ENCODE data around the gene ROR1.

ROR1 gene

DNA sequence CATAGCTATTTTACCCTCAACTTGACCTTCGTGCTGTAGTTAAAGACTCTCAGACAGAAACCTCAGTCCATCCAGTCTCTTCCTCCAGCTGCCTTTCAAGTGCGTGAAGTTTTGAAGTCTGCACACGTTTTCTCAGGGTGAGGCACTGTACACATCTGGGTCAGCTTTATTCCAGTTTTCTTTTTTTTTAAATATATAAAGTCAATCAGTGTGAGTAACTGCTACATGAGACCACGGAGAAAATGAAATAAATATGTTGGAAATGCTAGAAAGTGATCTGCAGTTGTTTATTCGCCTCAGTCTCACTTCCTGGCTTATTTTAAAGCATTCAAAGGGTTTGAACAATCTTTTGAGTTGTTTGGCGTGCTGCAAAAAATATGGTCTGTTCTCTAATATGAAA is 135.7 kb downstream of the ROR1 start:
- H3K36me3 ChIP-seq (ENCODE audit: control insufficient read depth, insufficient read depth, low read length): no peaks in the 10 kb centered on the region
- no peak overlapping the region for H3K4me2 ChIP-seq (ENCODE audit: low read length)
- no peaks in the 10 kb centered on the region for H3K9me3 ChIP-seq (ENCODE audit: control insufficient read depth, low read length)
- no peaks in the 10 kb centered on the region for H3K79me2 ChIP-seq
- TF ChIP-seq, protein P1, sequence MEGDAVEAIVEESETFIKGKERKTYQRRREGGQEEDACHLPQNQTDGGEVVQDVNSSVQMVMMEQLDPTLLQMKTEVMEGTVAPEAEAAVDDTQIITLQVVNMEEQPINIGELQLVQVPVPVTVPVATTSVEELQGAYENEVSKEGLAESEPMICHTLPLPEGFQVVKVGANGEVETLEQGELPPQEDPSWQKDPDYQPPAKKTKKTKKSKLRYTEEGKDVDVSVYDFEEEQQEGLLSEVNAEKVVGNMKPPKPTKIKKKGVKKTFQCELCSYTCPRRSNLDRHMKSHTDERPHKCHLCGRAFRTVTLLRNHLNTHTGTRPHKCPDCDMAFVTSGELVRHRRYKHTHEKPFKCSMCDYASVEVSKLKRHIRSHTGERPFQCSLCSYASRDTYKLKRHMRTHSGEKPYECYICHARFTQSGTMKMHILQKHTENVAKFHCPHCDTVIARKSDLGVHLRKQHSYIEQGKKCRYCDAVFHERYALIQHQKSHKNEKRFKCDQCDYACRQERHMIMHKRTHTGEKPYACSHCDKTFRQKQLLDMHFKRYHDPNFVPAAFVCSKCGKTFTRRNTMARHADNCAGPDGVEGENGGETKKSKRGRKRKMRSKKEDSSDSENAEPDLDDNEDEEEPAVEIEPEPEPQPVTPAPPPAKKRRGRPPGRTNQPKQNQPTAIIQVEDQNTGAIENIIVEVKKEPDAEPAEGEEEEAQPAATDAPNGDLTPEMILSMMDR (IDR thresholded peaks at IDR 0.05): no peak
- H3K27ac ChIP-seq: no peak overlapping the region
- H3K4me1 ChIP-seq: peaks cover 22% of the 10 kb centered on the region
- no peak overlapping the region for H3K4me3 ChIP-seq (ENCODE audit: low read depth, low read length)
- H3K27me3 ChIP-seq (ENCODE audit: control insufficient read depth, insufficient read depth, low read length): no peaks in the 10 kb centered on the region
- no peak overlapping the region for H3K9ac ChIP-seq
- no peak overlapping the region for H2AFZ ChIP-seq

GRCh38 chr1:63911049-63911448 is 137.2 kb downstream of the ROR1 start:
- TF ChIP-seq, protein P1 (IDR thresholded peaks at IDR 0.05): no peak
- no peak overlapping the region for H3K9ac ChIP-seq
- no peak overlapping the region for H2AFZ ChIP-seq
- H3K27me3 ChIP-seq (ENCODE audit: control insufficient read depth, insufficient read depth, low read length): no peaks in the 10 kb centered on the region
- peaks cover 20% of the 10 kb centered on the region for H3K4me1 ChIP-seq
- H3K9me3 ChIP-seq (ENCODE audit: control insufficient read depth, low read length): no peaks in the 10 kb centered on the region
- H3K27ac ChIP-seq: no peak overlapping the region
- H3K79me2 ChIP-seq: peaks cover 2% of the 10 kb centered on the region
- H3K4me3 ChIP-seq (ENCODE audit: low read depth, low read length): no peak overlapping the region
- H3K36me3 ChIP-seq (ENCODE audit: control insufficient read depth, insufficient read depth, low read length): no peaks in the 10 kb centered on the region
- no peak overlapping the region for H3K4me2 ChIP-seq (ENCODE audit: low read length)

DNA sequence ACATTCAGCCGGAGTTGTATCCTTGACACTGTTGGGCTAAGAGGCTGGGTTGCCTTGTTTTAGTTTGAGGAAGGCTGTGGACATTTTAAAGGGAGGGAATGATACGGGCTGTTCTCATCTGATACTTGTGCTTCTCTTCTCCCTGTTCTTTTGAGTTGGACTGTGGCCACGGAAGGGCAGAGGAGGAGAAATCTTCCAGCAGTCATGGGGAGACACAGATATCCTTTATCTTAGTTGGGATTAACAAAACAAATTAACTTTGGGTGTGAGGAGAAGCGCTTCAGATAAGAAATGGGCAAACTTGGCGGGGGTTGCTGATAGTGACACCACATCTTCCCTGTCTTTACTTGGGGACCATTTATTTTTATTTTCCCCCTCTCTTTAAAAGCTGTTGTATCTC is 138.8 kb downstream of the ROR1 start:
- no peak overlapping the region for H3K9ac ChIP-seq
- no peak overlapping the region for H2AFZ ChIP-seq
- peak overlapping the region; percentile 11 for H3K27ac ChIP-seq
- H3K4me1 ChIP-seq: peaks cover 19% of the 10 kb centered on the region
- peak overlapping the region; percentile 14 for H3K4me2 ChIP-seq (ENCODE audit: low read length)
- no peaks in the 10 kb centered on the region for H3K36me3 ChIP-seq (ENCODE audit: control insufficient read depth, insufficient read depth, low read length)
- H3K4me3 ChIP-seq (ENCODE audit: low read depth, low read length): no peak overlapping the region
- H3K79me2 ChIP-seq: peaks cover 2% of the 10 kb centered on the region
- no peaks in the 10 kb centered on the region for H3K9me3 ChIP-seq (ENCODE audit: control insufficient read depth, low read length)
- no peaks in the 10 kb centered on the region for H3K27me3 ChIP-seq (ENCODE audit: control insufficient read depth, insufficient read depth, low read length)
- TF ChIP-seq, protein P1 (IDR thresholded peaks at IDR 0.05): no peak

GRCh38 chr1:63913533-63913932 is 139.7 kb downstream of the ROR1 start:
- Histone ChIP-seq H3K4me1 (peaks cover 19% of the 10 kb centered on the region), H3K27ac (no peak overlapping the region), H3K27me3 (ENCODE audit: control insufficient read depth, insufficient read depth, low read length) (no peaks in the 10 kb centered on the region), H3K9me3 (ENCODE audit: control insufficient read depth, low read length) (no peaks in the 10 kb centered on the region), H3K36me3 (ENCODE audit: control insufficient read depth, insufficient read depth, low read length) (no peaks in the 10 kb centered on the region), H3K79me2 (peaks cover 2% of the 10 kb centered on the region), H3K4me2 (ENCODE audit: low read length) (no peak overlapping the region), H3K4me3 (ENCODE audit: low read depth, low read length) (no peak overlapping the region), H3K9ac (no peak overlapping the region), H2AFZ (no peak overlapping the region)
- TF ChIP-seq, protein P1 (IDR thresholded peaks at IDR 0.05): no peak

- H3K27me3 ChIP-seq (ENCODE audit: control insufficient read depth, insufficient read depth, low read length): no peaks in the 10 kb centered on the region
- no peaks in the 10 kb centered on the region for H3K36me3 ChIP-seq (ENCODE audit: control insufficient read depth, insufficient read depth, low read length)
- H3K4me3 ChIP-seq (ENCODE audit: low read depth, low read length): no peak overlapping the region
- peaks cover 2% of the 10 kb centered on the region for H3K79me2 ChIP-seq
- peaks cover 13% of the 10 kb centered on the region for H3K4me1 ChIP-seq
- H3K27ac ChIP-seq: no peak overlapping the region
- no peak overlapping the region for H2AFZ ChIP-seq
- no peak overlapping the region for H3K4me2 ChIP-seq (ENCODE audit: low read length)
- H3K9me3 ChIP-seq (ENCODE audit: control insufficient read depth, low read length): no peaks in the 10 kb centered on the region
- TF ChIP-seq, protein P1 (IDR thresholded peaks at IDR 0.05): no peak
- no peak overlapping the region for H3K9ac ChIP-seq
Measured at GRCh38 chr1:63914241-63914640, 140.4 kb downstream of the ROR1 start.

All from parathyroid adenoma (tissue), 2 donors.